GM12875 (cell line): ENCODE results near the gene DHPS.

Experiments
- H3K4me3 ChIP-seq: one replicate; pipeline ENCODE4 v1.5.1; 2011; ENCODE audit warnings: low read depth, low read length, control low read depth
- CTCF ChIP-seq: IDR thresholded peaks from 2 replicates; pipeline ENCODE4 v1.5.1; 2011; ENCODE audit warnings: low read depth, mild to moderate bottlenecking, control low read depth, inconsistent platforms, low read length, moderate library complexity, borderline replicate concordance; ENCODE audit not compliant: insufficient read depth

DHPS gene

GRCh38 chr19:12669270-12670158, 12.2 kb downstream of the DHPS start:
- TF ChIP-seq CTCF = no peak
- H3K4me3 ChIP-seq = peak overlapping the region; percentile 85

- TF ChIP-seq CTCF = no peak
- H3K4me3 ChIP-seq = peak overlapping the region; percentile 85
Observed at GRCh38 chr19:12668932-12669269, 12.8 kb downstream of the DHPS start.

GRCh38 chr19:12668346-12668745, 13.3 kb downstream of the DHPS start:
- peak overlapping the region; percentile 85 for H3K4me3 ChIP-seq
- no peak for TF ChIP-seq CTCF

- H3K4me3 ChIP-seq = no peak overlapping the region
- TF ChIP-seq CTCF = no peak
Observed at GRCh38 chr19:12667731-12668302, 13.9 kb downstream of the DHPS start.

GRCh38 chr19:12666265-12667048, 15.2 kb downstream of the DHPS start, which contains the start of the genes MAN2B1 and WDR83:
Gene MAN2B1, minus strand, starts transcription at chr19:12666742. Its CDS starts 41 bp downstream, at chr19:12666701.
Gene WDR83, plus strand, starts transcription at chr19:12666807. Its CDS starts 2,984 bp downstream, at chr19:12669791.
- no peak for TF ChIP-seq CTCF

GRCh38 chr19:12665671-12666264, 15.9 kb downstream of the DHPS start:
- TF ChIP-seq CTCF = no peak

More at GRCh38 chr19:12666265-12667048, 15.2 kb downstream of the DHPS start, which contains the start of the genes MAN2B1 and WDR83:
- peak within 1 kb of the TSS; percentile 72 for H3K4me3 ChIP-seq

More at GRCh38 chr19:12665671-12666264, 15.9 kb downstream of the DHPS start:
- H3K4me3 ChIP-seq = peak overlapping the region; percentile 72
